GM23338 (cell line): ENCODE results near the gene STOX2.

Experiments used
- CREB1 ChIP-seq: fragments of 250-450 bp; sonication (Bioruptor Pico); IDR thresholded peaks from 2 replicates; pipeline ENCODE4 v1.5.0; 2020; ENCODE audit warnings: low read depth, mild to moderate bottlenecking, moderate library complexity
- CTCF ChIP-seq, 2 experiments: fragments of 200-600 bp in 1 of 2; sonication (generic) in 1 of 2; conservative IDR thresholded peaks; 2 replicates each; pipeline versions ENCODE4 v1.5.1 to v1.6.1; 2016 to 2017; ENCODE audit warnings: antibody characterized with exemption in 2 of 2, low read depth in 2 of 2, mild to moderate bottlenecking in 2 of 2, moderate library complexity in 1 of 2
- EZH2 ChIP-seq: fragments of 200-600 bp; sonication (generic); IDR thresholded peaks from one replicate; pipeline ENCODE4 v1.8.0; 2017; ENCODE audit warnings: antibody characterized with exemption, mild to moderate bottlenecking, low read depth; ENCODE audit not compliant: unreplicated experiment
- EZH2phosphoT487 ChIP-seq: fragments of 200-600 bp; sonication (generic); IDR thresholded peaks from one replicate; pipeline ENCODE4 v1.8.1; 2018; ENCODE audit warnings: antibody characterized with exemption; ENCODE audit not compliant: unreplicated experiment
- JUNB ChIP-seq: IDR thresholded peaks from one replicate; pipeline ENCODE4 v1.6.1; 2016; ENCODE audit warnings: antibody characterized with exemption; ENCODE audit not compliant: unreplicated experiment
- POLR2AphosphoS5 ChIP-seq: IDR thresholded peaks from 2 replicates; pipeline ENCODE4 v1.6.1; 2016; ENCODE audit warnings: antibody characterized with exemption, low read depth
- REST ChIP-seq: IDR thresholded peaks from one replicate; pipeline ENCODE4 v1.6.1; 2018; ENCODE audit warnings: antibody characterized with exemption; ENCODE audit not compliant: unreplicated experiment
- STAT1 ChIP-seq: IDR thresholded peaks from one replicate; pipeline ENCODE4 v1.6.1; 2016; ENCODE audit warnings: antibody characterized with exemption; ENCODE audit not compliant: unreplicated experiment
- ZNF114 ChIP-seq: fragments of 250-450 bp; sonication (Bioruptor Pico); IDR thresholded peaks from 2 replicates; pipeline ENCODE4 v1.5.0; 2020; ENCODE audit warnings: mild to moderate bottlenecking, moderate library complexity

- TF ChIP-seq CTCF (conservative IDR thresholded peaks at IDR 0.05; ENCODE audit: low read depth in 2 of 2) (no peak), EZH2phosphoT487 (no peak), EZH2 (no peak), REST (no peak), JUNB (no peak), POLR2AphosphoS5 (no peak), CREB1 (no peak), STAT1 (no peak), ZNF114 (CRISPR knock-in tag) (no peak)
These were observed 152.9 kb downstream of the STOX2 start for GRCh38 chr4:184058026-184058425.
